ENCODE results near the gene CHCHD4. TPM values are rescaled to one million over a fixed set of nuclear protein-coding genes. Genes with fewer than 3 reads are reported as not detected.
"Not testable (repeated sequence)": the region's sequence is repeated elsewhere in the genome, so short reads cannot be mapped to it uniquely, and the experiment has no call there.

The CHCHD4 gene
- polyA plus RNA-seq, 3 donors = 6.5 to 13.8 (median 13.6) TPM

DNA sequence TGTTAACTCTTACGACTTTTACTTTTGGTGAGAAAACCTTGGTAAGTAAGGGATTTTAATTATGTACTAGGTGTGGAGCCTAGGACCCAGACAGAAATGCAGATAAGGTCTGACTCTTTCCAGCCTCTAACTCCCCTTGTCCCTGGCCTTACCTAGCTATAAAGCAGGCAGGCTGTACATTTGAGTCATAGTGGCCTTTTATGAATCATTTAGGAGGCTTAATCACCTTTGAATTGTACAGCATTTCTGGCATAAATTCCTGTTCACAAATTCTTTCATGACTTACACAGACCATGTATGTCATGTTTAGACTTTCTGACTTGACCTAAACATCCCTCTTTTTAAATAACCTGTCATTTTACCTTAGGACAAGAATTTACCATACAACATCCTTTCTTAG lies 47.4 kb downstream of the CHCHD4 start:
- intact Hi-C loops (cut with micrococcal nuclease) = no loop called here
- no peaks in the 10 kb centered on the region for H3K36me3 Mint-ChIP-seq
- no peak for DNase-seq
- Histone ChIP-seq H3K4me2 (replicated peaks; ENCODE audit: extremely low read depth, low read length, poor library complexity, severe bottlenecking) (no peak overlapping the region), H3K9ac (ENCODE audit: insufficient read depth, low read length, poor library complexity, severe bottlenecking) (no peak overlapping the region), H3K9me3 (replicated peaks in 1 of 2; ENCODE audit: control insufficient read depth in 1 of 2, insufficient read depth in 1 of 2, low read length in 2 of 2) (peaks cover 16 to 20% of the 10 kb centered on the region in 2 donors), H4K20me1 (ENCODE audit: insufficient read depth, low read length) (no peaks in the 10 kb centered on the region), H3K27ac (ENCODE audit: low read depth in 1 of 2, low read length in 2 of 2) (no peak overlapping the region), H3K27me3 (ENCODE audit: control insufficient read depth in 2 of 2, insufficient read depth in 2 of 2, low read length in 2 of 2) (no peaks in the 10 kb centered on the region), H3K4me3 (replicated peaks in 1 of 3; ENCODE audit: low read depth in 2 of 3, low read length in 3 of 3) (no peak overlapping the region), H3K4me1 (ENCODE audit: control insufficient read depth in 1 of 2, insufficient read depth in 2 of 2, low read length in 2 of 2) (no peaks in the 10 kb centered on the region), H2AFZ (ENCODE audit: insufficient read depth, low read depth, low read length, poor library complexity, severe bottlenecking) (no peak overlapping the region), H3K36me3 (replicated peaks in 1 of 2; ENCODE audit: control insufficient read depth in 1 of 2, insufficient read depth in 2 of 2, low read length in 2 of 2) (no peaks in the 10 kb centered on the region), H3K79me2 (ENCODE audit: insufficient read depth, low read length) (no peaks in the 10 kb centered on the region)
- H3K9me3 Mint-ChIP-seq = peaks cover 7 to 23% (median 18%) of the 10 kb centered on the region in 7 donors
- H3K27me3 Mint-ChIP-seq (ENCODE audit: low read depth in 3 of 3) = peaks cover 3 to 5% (median 4%) of the 10 kb centered on the region in 3 donors
- TF ChIP-seq, protein P1, sequence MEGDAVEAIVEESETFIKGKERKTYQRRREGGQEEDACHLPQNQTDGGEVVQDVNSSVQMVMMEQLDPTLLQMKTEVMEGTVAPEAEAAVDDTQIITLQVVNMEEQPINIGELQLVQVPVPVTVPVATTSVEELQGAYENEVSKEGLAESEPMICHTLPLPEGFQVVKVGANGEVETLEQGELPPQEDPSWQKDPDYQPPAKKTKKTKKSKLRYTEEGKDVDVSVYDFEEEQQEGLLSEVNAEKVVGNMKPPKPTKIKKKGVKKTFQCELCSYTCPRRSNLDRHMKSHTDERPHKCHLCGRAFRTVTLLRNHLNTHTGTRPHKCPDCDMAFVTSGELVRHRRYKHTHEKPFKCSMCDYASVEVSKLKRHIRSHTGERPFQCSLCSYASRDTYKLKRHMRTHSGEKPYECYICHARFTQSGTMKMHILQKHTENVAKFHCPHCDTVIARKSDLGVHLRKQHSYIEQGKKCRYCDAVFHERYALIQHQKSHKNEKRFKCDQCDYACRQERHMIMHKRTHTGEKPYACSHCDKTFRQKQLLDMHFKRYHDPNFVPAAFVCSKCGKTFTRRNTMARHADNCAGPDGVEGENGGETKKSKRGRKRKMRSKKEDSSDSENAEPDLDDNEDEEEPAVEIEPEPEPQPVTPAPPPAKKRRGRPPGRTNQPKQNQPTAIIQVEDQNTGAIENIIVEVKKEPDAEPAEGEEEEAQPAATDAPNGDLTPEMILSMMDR (IDR thresholded peaks at IDR 0.05) = no peak
- WGBS (ENCODE audit: insufficient coverage) = no CpG with 5 or more reads among the region's 1 CpG
- H3K4me1 Mint-ChIP-seq = no peaks in the 10 kb centered on the region
- no peak overlapping the region for H3K4me3 Mint-ChIP-seq
- H3K27ac Mint-ChIP-seq = no peak overlapping the region

GRCh38 chr3:14075233-14075632 lies 49.4 kb downstream of the CHCHD4 start:
- H3K27ac Mint-ChIP-seq; H4K20me1 ChIP-seq (ENCODE audit: insufficient read depth, low read length); H3K36me3 ChIP-seq (replicated peaks in 1 of 2; ENCODE audit: control insufficient read depth in 1 of 2, insufficient read depth in 2 of 2, low read length in 2 of 2); intact Hi-C loops (cut with micrococcal nuclease); H3K27ac ChIP-seq (ENCODE audit: low read depth in 1 of 2, low read length in 2 of 2); H3K27me3 ChIP-seq (ENCODE audit: control insufficient read depth in 2 of 2, insufficient read depth in 2 of 2, low read length in 2 of 2); H3K27me3 Mint-ChIP-seq (ENCODE audit: low read depth in 3 of 3); H3K79me2 ChIP-seq (ENCODE audit: insufficient read depth, low read length); H2AFZ ChIP-seq (ENCODE audit: insufficient read depth, low read depth, low read length, poor library complexity, severe bottlenecking); H3K36me3 Mint-ChIP-seq; H3K4me2 ChIP-seq (replicated peaks; ENCODE audit: extremely low read depth, low read length, poor library complexity, severe bottlenecking); H3K9ac ChIP-seq (ENCODE audit: insufficient read depth, low read length, poor library complexity, severe bottlenecking); DNase-seq; H3K4me1 Mint-ChIP-seq; H3K4me3 Mint-ChIP-seq; H3K4me1 ChIP-seq (ENCODE audit: control insufficient read depth in 1 of 2, insufficient read depth in 2 of 2, low read length in 2 of 2); H3K4me3 ChIP-seq (replicated peaks in 1 of 3; ENCODE audit: low read depth in 2 of 3, low read length in 3 of 3): not testable (repeated sequence)
- peaks cover 10 to 12% of the 10 kb centered on the region in 2 donors for H3K9me3 ChIP-seq (replicated peaks in 1 of 2; ENCODE audit: control insufficient read depth in 1 of 2, insufficient read depth in 1 of 2, low read length in 2 of 2)
- peaks cover 8 to 22% (median 19%) of the 10 kb centered on the region in 7 donors for H3K9me3 Mint-ChIP-seq
- WGBS (ENCODE audit: insufficient coverage) = no CpG with 5 or more reads among the region's 3 CpGs
